IgD-negative memory B cell (primary cell): ENCODE measurements around the gene PCDHGA2. TPM values are rescaled to one million over a fixed set of nuclear protein-coding genes. Genes with fewer than 3 reads are reported as not detected.
"Not testable (repeated sequence)": the region's sequence is repeated elsewhere in the genome, so short reads cannot be mapped to it uniquely, and the experiment has no call there.

ENCODE experiments used
- H3K27ac Mint-ChIP-seq, 3 donors: one replicate each; pipeline ENCODE4 v1.8.0; 2020 to 2022; ENCODE audit warnings: mild to moderate bottlenecking in 3 of 3, mixed read lengths in 3 of 3, moderate library complexity in 1 of 3
- H3K27me3 Mint-ChIP-seq: one replicate; pipeline ENCODE4 v1.8.0; 2021; ENCODE audit warnings: mixed read lengths
- H3K36me3 Mint-ChIP-seq: one replicate; pipeline ENCODE4 v1.8.0; 2020; ENCODE audit warnings: mild to moderate bottlenecking, mixed read lengths
- H3K4me1 Mint-ChIP-seq, 3 donors: one replicate each; pipeline ENCODE4 v1.8.0; 2020 to 2022; ENCODE audit warnings: mixed read lengths in 3 of 3, mild to moderate bottlenecking in 1 of 3
- H3K4me3 Mint-ChIP-seq, 4 donors: one replicate each; pipeline ENCODE4 v1.8.0; 2020 to 2022; ENCODE audit warnings: mild to moderate bottlenecking in 4 of 4, mixed read lengths in 4 of 4, moderate library complexity in 3 of 4
- H3K9me3 Mint-ChIP-seq, 3 donors: one replicate each; pipeline ENCODE4 v1.8.0; 2020 to 2021; ENCODE audit warnings: mixed read lengths in 3 of 3, mild to moderate bottlenecking in 1 of 3
- polyA plus RNA-seq: library from polyadenylated mRNA; unstranded; fragments of 300-500 nt; fragmentation: Illumina TruSeq; gene quantifications from one replicate; pipeline ENCODE4 v1.2.3, GENCODE V29; 2021

The PCDHGA2 gene
- polyA plus RNA-seq, 1 donor from 2014 or later = not detected

GRCh38 chr5:141359790-141360426 lies 21.3 kb downstream of the PCDHGA2 start, which contains the start of gene PCDHGB2:
PCDHGB2 (plus strand) TSS chr5:141359994; CDS start chr5:141360136, 142 bp downstream.
- H3K27me3 Mint-ChIP-seq = peaks cover 51% of the 10 kb centered on the region

DNA sequence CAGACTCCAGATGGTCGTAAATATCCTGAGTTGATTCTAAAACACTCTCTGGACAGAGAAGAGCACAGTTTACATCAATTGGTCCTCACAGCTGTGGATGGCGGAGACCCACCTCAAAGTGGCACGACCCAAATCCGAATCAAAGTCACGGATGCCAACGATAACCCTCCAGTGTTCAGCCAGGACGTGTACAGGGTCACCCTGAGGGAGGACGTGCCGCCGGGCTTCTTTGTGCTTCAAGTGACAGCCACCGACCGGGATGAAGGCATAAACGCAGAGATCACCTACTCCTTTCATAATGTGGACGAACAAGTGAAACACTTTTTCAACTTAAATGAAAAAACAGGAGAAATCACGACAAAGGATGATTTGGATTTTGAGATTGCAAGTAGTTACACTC lies 22.1 kb downstream of the PCDHGA2 start:
- peaks cover 5 to 17% (median 10%) of the 10 kb centered on the region in 3 donors for H3K4me1 Mint-ChIP-seq
- H3K4me3 Mint-ChIP-seq = peak overlapping the region; percentile 58 to 89 (median 69)
- peaks cover 12 to 42% (median 27%) of the 10 kb centered on the region in 3 donors for H3K9me3 Mint-ChIP-seq
- H3K27ac Mint-ChIP-seq = peak overlapping the region in 1 of 3 donors; percentile 76
- peaks cover 52% of the 10 kb centered on the region for H3K27me3 Mint-ChIP-seq
- peaks cover 3% of the 10 kb centered on the region for H3K36me3 Mint-ChIP-seq

More at GRCh38 chr5:141359790-141360426, 21.3 kb downstream of the PCDHGA2 start, which contains the start of gene PCDHGB2:
- Mint-ChIP-seq H3K36me3 (peaks cover 3% of the 10 kb centered on the region), H3K4me1 (peaks cover 5 to 17% (median 10%) of the 10 kb centered on the region in 3 donors), H3K27ac (peak within 1 kb of the TSS; percentile 14 to 76 (median 68)), H3K4me3 (peak within 1 kb of the TSS; percentile 89 to 95 (median 92)), H3K9me3 (peaks cover 10 to 38% (median 22%) of the 10 kb centered on the region in 3 donors)

GRCh38 chr5:141362719-141363118 lies 24.2 kb downstream of the PCDHGA2 start:
- H3K36me3 Mint-ChIP-seq = peaks cover 3% of the 10 kb centered on the region
- peaks cover 12 to 40% (median 20%) of the 10 kb centered on the region in 3 donors for H3K9me3 Mint-ChIP-seq
- peak overlapping the region; percentile 36 to 87 (median 67) for H3K27ac Mint-ChIP-seq
- peaks cover 5 to 17% (median 10%) of the 10 kb centered on the region in 3 donors for H3K4me1 Mint-ChIP-seq
- H3K4me3 Mint-ChIP-seq = peak overlapping the region; percentile 14 to 91 (median 42)
- peaks cover 53% of the 10 kb centered on the region for H3K27me3 Mint-ChIP-seq

- Mint-ChIP-seq H3K9me3 (peaks cover 11 to 40% (median 20%) of the 10 kb centered on the region in 3 donors), H3K27ac (peak within 1 kb of the TSS in 2 of 3 donors; percentile 63 to 64), H3K36me3 (peaks cover 3% of the 10 kb centered on the region), H3K27me3 (peaks cover 49% of the 10 kb centered on the region), H3K4me1 (peaks cover 5 to 17% (median 10%) of the 10 kb centered on the region in 3 donors), H3K4me3 (peak within 1 kb of the TSS in 1 of 4 donors; percentile 39)
Observed at GRCh38 chr5:141363952-141364660, 25.5 kb downstream of the PCDHGA2 start, which contains the start of gene PCDHGA5. PCDHGA5 (plus strand) TSS chr5:141364162; CDS start chr5:141364331, 169 bp downstream.

- H3K4me3 Mint-ChIP-seq = peak overlapping the region in 1 of 4 donors; percentile 12
- peaks cover 6 to 12% (median 8%) of the 10 kb centered on the region in 3 donors for H3K4me1 Mint-ChIP-seq
- H3K9me3 Mint-ChIP-seq = peaks cover 4 to 27% (median 14%) of the 10 kb centered on the region in 3 donors
- peak overlapping the region in 2 of 3 donors; percentile 50 to 56 for H3K27ac Mint-ChIP-seq
- peaks cover 38% of the 10 kb centered on the region for H3K27me3 Mint-ChIP-seq
- H3K36me3 Mint-ChIP-seq = peaks cover 2% of the 10 kb centered on the region
Observed at GRCh38 chr5:141366016-141366896, 27.7 kb downstream of the PCDHGA2 start.

GRCh38 chr5:141369994-141370848 lies 31.7 kb downstream of the PCDHGA2 start, which contains the start of gene PCDHGB3:
PCDHGB3 (plus strand) TSS chr5:141370242; CDS start chr5:141370395, 153 bp downstream.
- peak within 1 kb of the TSS; percentile 67 to 74 (median 72) for H3K27ac Mint-ChIP-seq
- H3K4me3 Mint-ChIP-seq = peak within 1 kb of the TSS; percentile 88 to 97 (median 92)
- peaks cover 2 to 5% (median 4%) of the 10 kb centered on the region in 3 donors for H3K4me1 Mint-ChIP-seq
- H3K36me3 Mint-ChIP-seq = peaks cover 4% of the 10 kb centered on the region
- H3K27me3 Mint-ChIP-seq = peaks cover 35% of the 10 kb centered on the region
- H3K9me3 Mint-ChIP-seq = peaks cover 8 to 14% (median 13%) of the 10 kb centered on the region in 3 donors

DNA sequence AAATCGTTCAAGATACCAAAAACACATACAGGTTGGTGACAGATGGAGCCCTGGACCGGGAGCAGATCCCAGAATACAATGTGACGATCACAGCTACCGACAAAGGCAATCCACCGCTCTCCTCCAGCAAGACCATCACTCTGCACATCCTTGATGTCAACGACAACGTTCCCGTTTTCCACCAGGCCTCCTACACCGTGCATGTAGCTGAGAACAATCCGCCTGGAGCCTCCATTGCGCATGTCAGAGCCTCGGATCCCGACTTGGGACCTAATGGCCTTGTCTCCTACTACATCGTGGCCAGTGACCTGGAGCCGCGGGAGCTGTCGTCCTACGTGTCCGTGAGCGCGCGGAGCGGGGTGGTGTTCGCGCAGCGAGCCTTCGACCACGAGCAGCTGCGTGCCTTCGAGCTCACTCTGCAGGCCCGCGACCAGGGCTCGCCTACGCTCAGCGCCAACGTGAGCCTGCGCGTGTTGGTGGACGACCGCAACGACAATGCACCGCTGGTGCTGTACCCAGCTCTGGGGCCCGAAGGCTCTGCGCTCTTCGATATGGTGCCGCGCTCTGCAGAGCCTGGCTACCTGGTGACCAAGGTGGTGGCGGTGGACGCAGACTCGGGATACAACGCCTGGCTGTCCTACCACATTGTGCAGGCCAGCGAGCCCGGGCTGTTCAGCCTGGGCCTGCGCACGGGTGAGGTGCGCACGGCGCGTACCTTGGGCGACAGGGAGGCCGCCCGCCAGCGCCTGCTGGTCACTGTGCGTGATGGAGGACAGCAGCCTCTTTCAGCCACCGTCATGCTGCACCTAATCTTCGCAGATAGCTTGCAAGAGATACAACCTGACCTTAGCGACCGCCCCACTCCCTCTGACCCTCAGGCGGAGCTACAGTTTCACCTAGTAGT lies 33.3 kb downstream of the PCDHGA2 start:
- no peak overlapping the region for H3K27ac Mint-ChIP-seq
- peaks cover 7% of the 10 kb centered on the region for H3K36me3 Mint-ChIP-seq
- H3K4me3 Mint-ChIP-seq = peak overlapping the region in 2 of 4 donors; percentile 15 to 55
- peaks cover 2 to 5% (median 4%) of the 10 kb centered on the region in 3 donors for H3K4me1 Mint-ChIP-seq
- peaks cover 6 to 17% (median 11%) of the 10 kb centered on the region in 3 donors for H3K9me3 Mint-ChIP-seq
- peaks cover 23% of the 10 kb centered on the region for H3K27me3 Mint-ChIP-seq

DNA sequence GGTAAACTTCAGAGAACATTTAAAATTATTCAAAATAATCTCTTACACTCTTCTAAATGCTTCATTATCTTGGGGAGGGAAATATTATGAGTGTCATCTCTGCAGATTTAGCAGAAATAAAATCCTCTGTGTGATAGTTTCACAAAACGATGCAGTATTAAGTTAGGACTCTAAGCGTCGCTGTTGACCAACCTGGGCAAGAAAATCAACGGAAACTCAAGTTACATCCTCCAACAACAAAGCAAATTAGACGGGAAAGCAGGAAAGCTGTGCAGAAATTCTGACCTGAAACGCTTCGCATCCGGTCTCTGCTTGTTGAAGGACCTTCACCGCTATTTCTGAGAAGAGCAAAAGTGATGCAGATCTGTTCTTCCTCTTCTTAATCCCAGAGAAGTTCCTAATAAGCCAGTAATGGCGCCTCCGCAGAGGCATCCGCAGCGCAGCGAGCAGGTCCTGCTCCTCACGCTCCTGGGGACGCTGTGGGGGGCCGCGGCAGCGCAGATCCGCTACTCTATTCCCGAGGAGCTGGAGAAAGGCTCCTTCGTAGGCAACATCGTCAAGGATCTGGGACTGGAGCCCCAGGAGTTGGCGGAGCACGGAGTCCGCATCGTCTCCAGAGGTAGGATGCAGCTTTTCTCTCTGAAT lies 35.2 kb downstream of the PCDHGA2 start, which contains the start of gene PCDHGA6:
TSS of gene PCDHGA6 (plus strand) at position 219 of the 645 bp plus-strand sequence. CDS start at position 412, 193 bp downstream.
- Mint-ChIP-seq H3K27ac (peak within 1 kb of the TSS in 1 of 3 donors; percentile 65), H3K4me1 (peaks cover 2 to 5% (median 4%) of the 10 kb centered on the region in 3 donors), H3K9me3 (peaks cover 6 to 15% (median 11%) of the 10 kb centered on the region in 3 donors), H3K4me3 (peak within 1 kb of the TSS in 3 of 4 donors; percentile 27 to 79 (median 63)), H3K36me3 (peaks cover 7% of the 10 kb centered on the region), H3K27me3 (peaks cover 21% of the 10 kb centered on the region)

DNA sequence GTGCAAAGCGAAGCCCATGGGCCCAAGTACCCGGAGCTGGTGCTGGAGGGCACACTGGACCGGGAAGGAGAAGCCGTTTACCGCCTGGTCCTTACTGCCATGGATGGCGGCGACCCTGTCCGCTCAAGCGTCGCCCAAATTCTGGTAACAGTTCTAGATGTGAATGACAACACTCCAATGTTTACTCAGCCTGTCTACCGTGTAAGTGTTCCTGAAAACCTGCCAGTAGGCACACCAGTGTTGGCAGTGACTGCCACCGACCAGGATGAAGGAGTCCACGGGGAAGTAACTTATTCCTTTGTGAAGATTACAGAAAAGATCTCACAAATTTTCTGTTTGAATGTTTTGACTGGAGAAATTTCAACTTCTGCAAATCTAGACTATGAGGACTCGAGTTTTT lies 36.1 kb downstream of the PCDHGA2 start:
- H3K4me1 Mint-ChIP-seq = peaks cover 2 to 5% (median 4%) of the 10 kb centered on the region in 3 donors
- H3K4me3 Mint-ChIP-seq = peak overlapping the region in 1 of 4 donors; percentile 27
- peaks cover 8 to 15% (median 11%) of the 10 kb centered on the region in 3 donors for H3K9me3 Mint-ChIP-seq
- no peak overlapping the region for H3K27ac Mint-ChIP-seq
- peaks cover 7% of the 10 kb centered on the region for H3K36me3 Mint-ChIP-seq
- H3K27me3 Mint-ChIP-seq = peaks cover 22% of the 10 kb centered on the region

DNA sequence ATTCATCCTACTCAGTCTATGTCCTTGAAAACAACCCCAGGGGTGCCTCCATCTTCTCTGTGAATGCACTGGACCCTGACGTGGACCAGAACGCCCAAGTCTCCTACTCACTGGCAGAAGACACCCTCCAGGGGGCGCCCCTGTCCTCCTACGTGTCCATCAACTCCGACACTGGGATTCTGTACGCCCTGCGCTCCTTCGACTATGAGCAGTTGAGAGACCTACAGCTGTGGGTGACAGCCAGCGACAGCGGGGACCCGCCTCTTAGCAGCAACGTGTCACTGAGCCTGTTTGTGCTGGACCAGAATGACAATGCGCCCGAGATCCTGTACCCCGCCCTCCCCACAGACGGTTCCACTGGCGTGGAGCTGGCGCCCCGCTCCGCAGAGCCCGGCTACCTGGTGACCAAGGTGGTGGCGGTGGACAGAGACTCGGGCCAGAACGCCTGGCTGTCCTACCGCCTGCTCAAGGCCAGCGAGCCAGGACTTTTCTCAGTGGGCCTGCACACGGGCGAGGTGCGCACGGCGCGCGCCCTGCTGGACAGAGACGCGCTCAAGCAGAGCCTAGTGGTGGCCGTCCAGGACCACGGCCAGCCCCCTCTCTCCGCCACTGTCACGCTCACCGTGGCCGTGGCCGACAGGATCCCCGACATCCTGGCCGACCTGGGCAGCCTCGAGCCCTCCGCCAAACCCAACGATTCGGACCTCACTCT lies 37.0 kb downstream of the PCDHGA2 start:
- not testable (repeated sequence) for H3K27ac Mint-ChIP-seq, H3K4me3 Mint-ChIP-seq, H3K36me3 Mint-ChIP-seq, H3K4me1 Mint-ChIP-seq
- Mint-ChIP-seq H3K9me3 (peaks cover 8 to 15% (median 11%) of the 10 kb centered on the region in 3 donors), H3K27me3 (peaks cover 22% of the 10 kb centered on the region)

GRCh38 chr5:141382469-141383294 lies 44.1 kb downstream of the PCDHGA2 start, which contains the start of gene PCDHGA7:
PCDHGA7 (plus strand) TSS chr5:141382742; CDS start chr5:141382900, 158 bp downstream.
- Mint-ChIP-seq H3K27me3 (peaks cover 26% of the 10 kb centered on the region), H3K27ac (peak within 1 kb of the TSS in 2 of 3 donors; percentile 19 to 76), H3K36me3 (peaks cover 1% of the 10 kb centered on the region), H3K9me3 (peaks cover 4 to 15% (median 8%) of the 10 kb centered on the region in 3 donors), H3K4me1 (peaks cover 0 to 2% (median 2%) of the 10 kb centered on the region in 3 donors), H3K4me3 (peak within 1 kb of the TSS; percentile 81 to 94 (median 90))
